ENCODE results near the gene MAG.
A peak's percentile ranks its signal among the peaks of the same experiment; 100 is the strongest.

MAG gene, protein sequence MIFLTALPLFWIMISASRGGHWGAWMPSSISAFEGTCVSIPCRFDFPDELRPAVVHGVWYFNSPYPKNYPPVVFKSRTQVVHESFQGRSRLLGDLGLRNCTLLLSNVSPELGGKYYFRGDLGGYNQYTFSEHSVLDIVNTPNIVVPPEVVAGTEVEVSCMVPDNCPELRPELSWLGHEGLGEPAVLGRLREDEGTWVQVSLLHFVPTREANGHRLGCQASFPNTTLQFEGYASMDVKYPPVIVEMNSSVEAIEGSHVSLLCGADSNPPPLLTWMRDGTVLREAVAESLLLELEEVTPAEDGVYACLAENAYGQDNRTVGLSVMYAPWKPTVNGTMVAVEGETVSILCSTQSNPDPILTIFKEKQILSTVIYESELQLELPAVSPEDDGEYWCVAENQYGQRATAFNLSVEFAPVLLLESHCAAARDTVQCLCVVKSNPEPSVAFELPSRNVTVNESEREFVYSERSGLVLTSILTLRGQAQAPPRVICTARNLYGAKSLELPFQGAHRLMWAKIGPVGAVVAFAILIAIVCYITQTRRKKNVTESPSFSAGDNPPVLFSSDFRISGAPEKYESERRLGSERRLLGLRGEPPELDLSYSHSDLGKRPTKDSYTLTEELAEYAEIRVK

DNA sequence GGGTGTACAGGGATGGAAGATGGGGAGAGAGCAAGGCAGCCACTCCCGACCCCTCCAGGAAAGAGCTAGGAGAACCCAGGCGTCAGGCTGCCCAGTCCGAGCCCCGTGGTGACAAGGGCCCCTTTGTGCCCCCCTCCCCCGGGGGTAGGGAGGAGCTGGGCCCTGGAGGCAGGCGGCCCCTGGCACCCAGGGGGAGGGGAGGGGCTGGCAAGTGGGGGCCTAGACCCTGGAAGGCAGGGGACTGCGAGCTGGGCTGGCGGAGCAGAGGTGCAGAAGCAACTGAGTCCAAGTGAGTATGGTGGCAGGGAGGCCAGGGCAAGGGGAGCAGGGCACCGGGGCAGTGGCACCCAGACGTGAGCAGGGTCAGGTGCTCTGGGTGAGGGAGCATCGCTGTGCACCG, at the start of gene MAG:
Gene MAG (plus strand): TSS at position 246 of the 400 bp plus-strand sequence. CDS start 3,248 bp downstream, outside the sequence.
- DNase-seq (ENCODE audit: low spot score) = no peak

DNA sequence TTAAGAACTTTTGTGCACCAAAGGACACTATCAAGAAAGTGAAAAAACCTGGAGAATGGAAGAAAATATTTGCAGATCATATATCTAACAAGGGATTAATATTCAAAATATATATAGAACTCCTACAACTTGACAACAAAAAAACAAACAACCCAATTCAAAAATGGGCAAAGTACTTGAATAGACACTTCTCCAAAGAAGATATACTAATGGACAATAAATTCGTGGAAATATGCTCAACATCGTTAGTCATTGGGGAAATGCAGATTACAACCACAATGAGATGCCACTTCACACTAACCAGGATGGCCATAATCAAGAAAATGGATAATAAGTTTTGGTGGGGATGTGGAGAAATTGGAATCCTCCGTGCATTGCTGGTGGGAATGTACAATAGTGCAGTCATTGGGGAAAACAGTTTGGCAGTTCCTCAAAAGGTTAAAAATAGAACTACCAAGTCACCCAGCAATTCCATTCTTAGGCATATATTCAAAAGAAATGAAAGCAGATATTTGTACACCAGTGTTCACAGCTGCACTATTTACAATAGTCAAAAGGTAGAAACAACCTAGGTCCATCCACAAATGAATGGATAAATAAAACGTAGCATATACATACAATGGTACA, 45.4 kb upstream of the MAG start:
- no peak for DNase-seq (ENCODE audit: low spot score)

DNA sequence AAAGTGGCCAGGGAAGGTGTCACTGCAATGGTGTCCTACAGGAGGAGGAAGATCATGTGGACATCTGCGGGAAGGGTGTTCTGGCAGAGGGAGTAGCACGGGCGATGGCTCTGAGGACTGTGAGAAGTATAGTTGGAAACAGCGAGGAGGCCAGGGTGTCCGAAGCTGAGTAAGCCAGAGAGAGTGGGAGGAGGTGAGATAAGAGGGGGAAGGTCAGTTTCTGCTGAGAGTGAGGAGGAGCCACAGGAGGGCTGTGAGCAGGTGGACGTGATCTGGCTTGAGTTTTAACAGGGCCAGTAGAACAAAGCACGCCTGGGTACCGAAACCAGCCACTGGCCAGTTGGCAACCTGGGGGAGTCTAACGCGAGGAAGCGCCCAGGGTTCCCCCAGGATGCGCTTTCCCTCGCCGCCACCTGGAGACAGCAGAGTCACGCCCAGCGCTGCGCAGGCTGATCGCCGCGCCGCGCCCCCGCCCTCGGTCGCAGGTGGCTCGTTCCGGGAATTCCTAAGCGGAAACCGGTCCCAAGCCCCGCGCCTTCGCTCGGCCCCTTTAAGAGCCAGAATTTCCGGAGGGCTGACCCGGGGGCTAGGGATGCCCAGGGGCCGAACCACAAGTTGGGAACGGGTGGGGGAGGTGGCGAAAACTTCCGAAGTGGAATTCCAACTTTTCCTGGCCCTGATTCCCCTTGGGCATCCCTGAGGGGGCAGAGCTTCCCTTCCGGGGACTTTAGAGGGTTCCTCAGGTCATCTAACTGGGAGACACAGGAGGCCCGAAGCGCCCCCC, 44.2 kb upstream of the MAG start:
- peak; percentile 84 for DNase-seq (ENCODE audit: low spot score)

DNA sequence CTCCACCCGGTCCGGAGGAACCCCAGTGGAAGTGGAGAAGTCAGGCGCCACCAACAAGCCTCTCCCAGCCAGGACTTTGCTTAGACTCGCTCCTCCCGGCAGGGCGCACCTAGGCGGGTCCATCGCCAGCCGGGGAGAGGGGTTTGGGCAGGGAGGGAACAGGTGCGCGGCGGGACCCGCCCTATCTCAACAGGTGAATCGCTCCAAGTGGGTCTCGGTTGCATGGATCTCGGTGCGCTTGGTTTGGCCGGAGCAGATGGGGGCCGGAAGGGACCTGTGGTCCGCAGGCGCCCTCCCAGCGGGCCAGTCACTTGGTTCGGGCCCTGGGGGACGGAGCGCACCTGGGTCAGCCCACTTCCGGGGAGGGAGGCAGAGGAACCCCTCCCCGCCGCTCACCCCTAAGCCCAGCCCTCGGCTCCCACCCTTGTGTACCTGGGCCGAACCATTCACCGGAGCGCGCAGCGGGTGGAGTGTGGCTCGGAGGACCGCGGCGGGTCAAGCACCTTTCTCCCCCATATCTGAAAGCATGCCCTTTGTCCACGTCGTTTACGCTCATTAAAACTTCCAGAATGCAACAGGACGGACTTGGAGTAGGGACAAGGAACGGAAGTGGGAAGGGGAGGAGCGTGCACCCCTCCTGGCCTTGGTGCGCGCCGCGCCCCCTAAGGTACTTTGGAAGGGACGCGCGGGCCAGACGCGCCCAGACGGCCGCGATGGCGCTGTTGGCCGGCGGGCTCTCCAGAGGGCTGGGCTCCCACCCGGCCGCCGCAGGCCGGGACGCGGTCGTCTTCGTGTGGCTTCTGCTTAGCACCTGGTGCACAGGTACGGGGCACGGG, 43.4 kb upstream of the MAG start, which contains the start of gene LSR:
Gene LSR (plus strand): TSS at position 693 of the 836 bp plus-strand sequence. CDS start 21 bp downstream, at position 714.
- DNase-seq (ENCODE audit: low spot score) = peak; percentile 96

DNA sequence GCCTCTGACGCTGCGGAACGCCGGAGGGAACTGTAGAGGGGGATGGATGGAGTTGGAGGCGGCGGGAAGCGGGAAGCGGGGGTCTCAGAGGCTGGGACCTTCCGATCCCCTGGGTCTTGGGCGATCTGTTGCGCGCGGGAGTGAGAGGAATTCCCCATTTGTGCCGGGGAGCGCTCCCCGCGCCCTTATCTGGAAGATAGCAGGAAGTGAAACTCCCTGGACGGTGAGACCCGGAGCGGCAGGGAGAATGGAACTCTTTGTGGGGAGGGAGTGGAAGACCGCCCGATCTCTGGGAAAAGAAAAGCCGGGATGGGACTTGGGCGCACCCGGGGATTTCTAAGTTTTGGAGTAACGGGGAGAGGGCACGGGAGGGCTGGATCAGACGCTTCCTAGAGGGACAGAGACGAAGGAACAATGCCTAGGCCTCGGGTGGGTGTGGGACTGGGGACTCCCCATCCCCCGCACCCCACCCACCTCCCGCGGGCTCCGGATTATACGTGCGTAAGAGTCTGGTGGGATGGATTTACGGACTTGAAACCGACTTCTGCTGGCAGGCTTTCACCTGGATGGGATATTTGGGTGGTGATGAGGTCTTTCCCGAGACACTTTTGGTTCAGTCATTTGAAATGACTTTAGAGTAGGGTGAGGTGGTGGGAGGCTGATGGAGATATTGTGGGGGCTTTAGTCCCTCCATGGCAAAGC, 42.7 kb upstream of the MAG start:
- peak; percentile 52 for DNase-seq (ENCODE audit: low spot score)

DNA sequence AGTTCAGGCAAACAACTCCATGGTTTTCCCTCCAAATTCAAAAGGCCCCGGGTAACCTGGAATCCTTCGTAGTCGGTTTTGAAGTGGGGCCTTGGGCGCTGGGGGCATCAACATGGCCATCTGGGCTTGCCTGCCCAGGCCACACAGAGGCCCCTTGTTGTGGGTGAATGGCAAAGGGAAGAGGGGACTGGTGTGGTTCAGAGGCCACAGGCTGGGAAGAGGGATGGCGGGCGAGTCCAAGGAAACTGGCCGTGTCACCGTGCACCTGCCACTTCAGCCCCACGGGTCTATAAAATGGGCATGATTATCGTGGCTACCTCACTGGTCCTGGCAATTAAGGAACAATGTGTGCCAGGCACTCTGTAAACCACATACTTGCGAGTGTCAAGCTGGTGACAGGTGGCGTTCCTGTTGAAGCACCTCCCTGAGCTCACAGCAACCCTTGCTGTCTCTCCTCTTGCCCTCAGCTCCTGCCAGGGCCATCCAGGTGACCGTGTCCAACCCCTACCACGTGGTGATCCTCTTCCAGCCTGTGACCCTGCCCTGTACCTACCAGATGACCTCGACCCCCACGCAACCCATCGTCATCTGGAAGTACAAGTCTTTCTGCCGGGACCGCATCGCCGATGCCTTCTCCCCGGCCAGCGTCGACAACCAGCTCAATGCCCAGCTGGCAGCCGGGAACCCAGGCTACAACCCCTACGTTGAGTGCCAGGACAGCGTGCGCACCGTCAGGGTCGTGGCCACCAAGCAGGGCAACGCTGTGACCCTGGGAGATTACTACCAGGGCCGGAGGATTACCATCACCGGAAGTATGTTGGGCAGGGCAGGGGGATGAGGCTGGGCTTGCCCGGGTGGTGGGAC, 41.9 kb upstream of the MAG start:
- no peak for DNase-seq (ENCODE audit: low spot score)

DNA sequence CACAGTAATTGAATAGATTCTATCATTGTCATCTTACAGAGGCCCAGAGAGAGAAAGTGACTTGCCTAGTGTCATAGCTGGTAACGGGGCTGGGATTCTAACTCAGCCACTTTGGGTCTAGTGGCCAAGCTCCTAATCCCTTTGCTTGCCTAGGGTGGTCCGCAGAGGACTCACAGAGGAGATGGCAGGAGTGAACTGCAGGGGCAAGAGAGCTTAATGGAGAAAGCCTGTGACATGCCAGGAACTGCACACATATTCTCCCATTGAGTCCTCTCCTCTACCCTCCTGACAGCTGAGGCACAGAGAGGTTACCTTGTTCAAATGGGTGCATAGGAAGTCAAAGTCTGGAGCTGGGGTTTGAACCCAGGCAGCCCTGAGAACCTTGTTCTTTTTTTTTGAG, 40.5 kb upstream of the MAG start:
- DNase-seq (ENCODE audit: low spot score) = no peak

DNA sequence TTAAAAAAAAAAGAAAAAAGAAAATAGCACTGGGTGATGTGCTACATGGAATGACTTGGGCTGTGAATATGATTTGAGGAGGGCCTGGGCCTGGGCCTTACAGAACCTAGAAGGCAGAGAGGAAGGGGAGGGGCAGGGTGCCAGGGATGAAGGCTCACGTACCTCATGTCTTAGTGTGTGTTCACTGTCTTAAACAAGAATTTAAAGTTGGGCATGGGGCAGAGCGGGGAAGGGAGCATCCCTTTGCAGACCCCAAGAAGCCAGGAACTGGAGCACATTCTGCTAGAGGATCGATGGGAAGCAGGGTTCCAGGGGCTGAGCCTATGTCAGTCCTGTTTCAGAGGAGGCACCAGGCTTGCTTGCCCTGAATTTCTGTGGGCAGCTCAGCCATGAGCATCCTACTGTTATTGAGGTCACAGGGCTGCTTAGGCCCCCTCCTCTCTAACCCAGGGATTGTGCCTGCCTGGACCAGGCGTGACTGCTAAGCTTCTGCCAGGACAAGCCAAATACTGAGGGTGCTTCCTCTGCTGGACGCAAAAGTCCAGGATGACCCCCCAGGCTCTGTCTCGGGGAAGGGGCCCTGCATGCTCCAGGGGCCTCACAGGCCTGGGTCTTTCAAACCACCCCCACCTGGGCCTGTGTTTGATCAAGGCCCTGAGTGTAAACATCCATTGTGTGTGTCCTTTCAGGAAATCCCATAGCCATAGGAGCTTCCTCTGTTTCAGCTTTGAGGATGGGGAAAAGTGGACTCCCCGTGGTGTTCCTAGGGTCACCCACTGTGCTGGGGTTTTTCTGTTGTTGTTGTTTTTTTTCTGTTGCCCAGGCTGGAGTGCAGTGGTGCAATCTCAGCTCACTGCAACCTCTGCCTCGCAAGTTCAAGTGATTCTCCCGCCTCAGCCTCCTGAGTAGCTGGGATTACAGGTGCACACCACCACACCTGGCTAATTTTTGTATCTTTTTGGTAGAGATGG, 38.4 kb upstream of the MAG start:
- DNase-seq (ENCODE audit: low spot score) = no peak

DNA sequence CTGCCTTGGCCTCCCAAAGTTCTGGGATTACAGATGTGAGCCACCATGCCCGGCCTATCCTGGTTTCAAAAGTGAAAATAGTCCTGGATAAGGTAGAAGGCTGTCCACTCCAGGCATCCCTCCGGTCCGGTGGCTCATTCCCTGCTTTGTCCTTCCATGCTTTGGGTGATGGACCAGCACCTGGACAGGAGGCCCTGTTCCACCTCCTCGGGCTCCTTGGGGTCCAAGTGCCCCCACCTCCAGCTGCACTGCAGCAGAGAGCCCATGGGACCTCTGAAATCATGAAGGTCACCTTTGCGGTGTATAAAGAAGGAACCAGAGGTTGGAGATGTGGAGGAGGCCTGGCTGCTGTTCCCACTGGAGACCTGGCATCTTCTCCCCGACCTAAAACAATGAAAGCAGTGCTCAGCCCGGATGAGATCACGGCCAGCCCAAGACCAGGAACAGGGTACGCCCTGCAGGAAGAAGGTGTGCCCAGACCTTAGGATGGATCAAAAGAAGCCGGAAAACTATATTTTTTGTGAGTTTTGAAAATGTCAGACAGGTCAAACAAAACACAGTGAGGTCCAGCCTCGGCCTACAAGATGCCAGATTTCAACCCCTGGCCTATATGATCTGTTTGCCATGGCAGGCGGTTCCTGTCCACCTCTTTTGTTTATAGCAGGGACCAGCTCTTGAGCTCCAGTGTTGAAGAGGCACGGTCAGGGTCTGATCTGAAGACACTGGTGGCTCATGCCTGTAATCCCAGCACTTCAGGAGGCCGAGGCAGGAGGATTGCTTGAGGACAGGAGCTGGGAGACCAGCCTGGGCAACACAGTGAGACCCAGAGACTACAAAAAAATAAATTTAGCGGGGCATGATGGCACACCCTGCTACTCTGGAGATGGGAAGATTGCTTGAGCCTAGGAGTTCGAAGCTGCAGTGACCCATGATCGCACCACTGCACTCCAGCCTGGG, 37.3 kb upstream of the MAG start:
- no peak for DNase-seq (ENCODE audit: low spot score)

DNA sequence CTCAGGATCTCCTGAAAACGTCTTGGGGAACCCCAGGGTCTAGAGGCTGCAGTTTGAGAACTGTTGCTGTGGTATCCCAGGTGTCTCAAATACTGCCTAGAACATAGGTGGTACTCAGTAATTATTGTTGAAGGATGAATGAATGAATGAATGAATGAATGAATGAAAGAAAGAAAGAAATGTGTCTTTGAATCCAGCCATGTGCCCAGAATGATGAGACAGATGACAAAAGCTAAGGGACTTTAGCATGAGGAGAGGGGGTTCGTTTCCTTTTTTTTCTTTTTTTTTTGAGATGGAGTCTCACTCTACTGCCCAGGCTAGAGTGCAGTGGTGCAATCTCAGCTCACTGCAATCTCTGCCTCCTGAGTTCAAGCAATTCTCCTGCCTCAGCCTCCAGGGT, 35.4 kb upstream of the MAG start:
- no peak for DNase-seq (ENCODE audit: low spot score)

DNA sequence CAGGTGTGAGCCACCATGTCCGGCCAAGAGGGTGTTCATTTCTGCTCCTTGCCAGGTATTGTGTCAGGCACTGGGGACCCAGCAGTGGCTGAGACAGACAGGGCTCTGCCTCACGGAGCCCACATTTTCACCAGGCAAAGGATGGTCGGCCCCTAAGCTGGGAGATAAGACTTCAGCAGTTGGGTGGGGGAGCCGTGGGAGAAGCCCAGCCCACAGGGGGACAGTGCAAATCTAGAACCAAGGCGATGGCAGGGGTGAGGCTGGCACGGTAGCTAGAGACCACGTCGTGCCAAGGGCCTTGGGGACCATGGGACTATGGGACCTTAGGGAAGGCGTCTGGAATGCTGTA, 34.9 kb upstream of the MAG start:
- DNase-seq (ENCODE audit: low spot score) = no peak

DNA sequence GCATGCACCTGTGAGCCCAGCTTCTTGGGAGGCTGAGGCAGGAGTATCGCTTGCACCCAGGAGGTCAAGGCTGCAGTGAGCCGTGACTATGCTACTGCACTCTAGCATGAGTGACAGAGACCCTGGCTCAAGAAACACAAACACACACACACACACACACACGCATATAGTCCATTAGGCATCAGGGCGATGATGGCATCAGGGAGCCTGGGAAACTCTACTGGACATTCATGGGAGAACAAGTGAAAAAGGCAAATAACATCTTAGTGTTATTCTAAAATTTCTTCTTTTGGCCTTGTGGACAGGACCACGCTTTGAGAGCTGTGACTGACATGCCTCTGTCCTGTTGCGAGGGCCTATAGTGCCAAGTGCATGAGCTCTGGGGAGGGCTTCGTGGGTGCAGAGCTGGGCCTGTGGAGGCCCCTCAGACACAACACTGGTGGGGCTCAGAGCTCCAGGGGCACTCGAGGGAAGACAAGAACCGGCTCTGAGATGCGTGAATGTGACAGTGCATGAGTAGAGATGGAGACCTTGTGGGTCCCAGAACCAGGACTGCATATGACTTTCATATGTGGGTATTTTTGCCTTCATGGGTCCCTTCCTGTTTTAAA, 31.2 kb upstream of the MAG start:
- DNase-seq (ENCODE audit: low spot score) = no peak

DNA sequence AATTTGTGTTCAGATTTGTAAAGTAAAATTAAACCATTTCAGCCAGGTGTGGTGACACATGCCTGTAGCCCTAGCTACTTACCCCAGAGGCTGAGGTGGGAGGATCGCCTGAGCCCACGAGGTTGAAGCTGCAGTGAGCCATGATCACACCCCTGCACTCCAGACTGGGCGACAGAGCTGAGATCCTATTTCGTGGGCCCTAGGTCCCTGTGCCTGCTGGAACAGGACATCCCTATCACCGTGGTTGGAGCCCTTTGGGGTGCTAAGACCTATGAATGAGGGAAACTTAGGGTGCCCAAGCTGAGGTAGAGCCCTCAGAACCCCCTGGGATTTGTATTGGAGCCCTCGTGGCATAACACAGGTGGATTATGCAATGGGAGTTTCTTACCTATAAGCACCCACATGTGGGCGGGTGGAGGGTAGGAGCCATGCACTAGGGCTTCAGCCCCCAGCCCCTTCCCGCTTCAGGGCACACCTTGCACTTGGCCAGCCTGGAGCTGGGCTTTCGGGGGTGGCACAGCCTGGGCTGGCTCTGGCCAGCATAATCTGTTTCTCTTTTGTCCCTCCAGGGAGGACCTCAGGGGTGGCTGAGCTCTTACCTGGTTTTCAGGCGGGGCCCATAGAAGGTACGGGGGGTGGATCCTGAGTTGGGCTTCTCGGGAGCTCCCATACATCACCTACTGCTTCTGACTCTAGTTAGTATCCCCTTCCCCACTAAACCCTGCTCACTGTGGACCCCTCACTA, 30.4 kb upstream of the MAG start:
- no peak for DNase-seq (ENCODE audit: low spot score)

DNA sequence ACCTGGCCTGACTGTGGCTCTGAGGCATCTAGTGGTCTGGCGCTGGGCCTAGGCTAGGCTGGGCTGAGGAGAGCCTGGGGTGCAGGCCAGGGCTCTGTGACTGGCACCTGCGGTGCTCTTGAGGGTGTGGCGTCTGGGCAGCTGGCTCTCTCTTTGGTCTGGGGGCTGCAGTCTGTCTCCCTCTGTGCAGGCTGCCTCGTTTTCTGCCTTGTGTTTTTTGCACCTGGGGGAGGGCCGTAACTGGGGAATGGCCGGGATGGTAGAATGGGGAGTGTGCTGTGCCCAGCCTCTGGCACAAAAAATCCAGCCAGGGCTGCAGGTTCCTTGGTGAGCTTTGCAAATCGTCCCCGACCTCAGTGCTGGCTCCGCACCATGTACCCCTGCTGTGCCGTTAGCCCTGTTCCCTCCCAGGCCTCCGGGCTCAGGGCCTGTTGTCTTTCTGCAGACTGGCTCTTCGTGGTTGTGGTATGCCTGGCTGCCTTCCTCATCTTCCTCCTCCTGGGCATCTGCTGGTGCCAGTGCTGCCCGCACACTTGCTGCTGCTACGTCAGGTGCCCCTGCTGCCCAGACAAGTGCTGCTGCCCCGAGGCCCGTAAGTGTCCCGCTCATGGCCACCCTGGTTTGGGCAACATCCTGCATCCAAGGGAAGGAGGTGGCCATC, 29.7 kb upstream of the MAG start:
- no peak for DNase-seq (ENCODE audit: low spot score)

DNA sequence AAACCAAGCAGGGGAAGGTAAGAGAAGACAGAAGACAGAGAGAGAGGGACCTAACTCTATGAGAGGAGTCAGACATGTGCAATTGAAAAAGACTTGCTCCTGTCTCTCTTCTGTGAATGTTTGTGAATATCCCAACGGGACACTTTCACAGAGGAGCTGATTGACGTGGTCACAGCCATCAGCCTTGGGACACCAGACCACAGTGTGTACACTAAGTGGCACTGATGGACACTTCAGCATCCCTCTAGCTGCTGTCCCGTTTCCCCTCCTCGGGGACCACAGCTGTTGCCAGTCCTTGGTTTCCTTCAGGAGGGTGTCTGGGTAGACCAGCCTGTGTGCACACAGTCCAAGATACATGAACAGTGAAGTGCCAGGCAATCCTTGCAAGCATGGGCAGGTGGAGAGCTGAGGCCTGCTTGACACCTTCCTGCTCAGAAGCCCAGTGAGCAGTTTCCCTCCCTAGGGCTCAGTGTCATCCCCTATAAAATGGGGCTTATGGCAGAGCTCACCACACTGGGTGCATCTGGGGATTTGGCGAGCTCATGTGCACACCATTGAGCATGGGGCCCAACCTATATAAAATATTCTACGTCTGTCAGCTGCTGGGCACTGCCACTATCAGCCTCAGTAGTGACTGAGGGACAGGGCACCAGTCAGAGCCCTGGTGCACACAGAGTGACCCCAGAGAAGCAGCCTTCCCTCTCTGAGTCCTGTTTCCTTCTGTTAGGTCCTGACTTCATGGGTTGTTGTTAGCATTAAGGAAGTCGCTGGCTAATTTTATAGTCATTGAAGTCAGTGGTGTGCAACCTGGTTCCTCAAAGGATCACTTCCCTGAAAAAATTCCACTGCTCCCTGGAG, 27.5 kb upstream of the MAG start:
- DNase-seq (ENCODE audit: low spot score) = no peak

All from HuH-7 (cell line).